Subcutaneous abdominal adipose tissue (tissue), 5 donors: ENCODE data around the gene PRKCA.
"Not testable (repeated sequence)": the region's sequence is repeated elsewhere in the genome, so short reads cannot be mapped to it uniquely, and the experiment has no call there.

Experiments
- H3K27ac ChIP-seq: one replicate; pipeline ENCODE4 v1.7.0; 2013; ENCODE audit warnings: low read depth, mild to moderate bottlenecking, inconsistent platforms, low read length, moderate library complexity
- H3K27me3 ChIP-seq, 5 donors: one replicate each; pipeline ENCODE4 v1.7.0; 2013; ENCODE audit warnings: low read length in 5 of 5, inconsistent platforms in 1 of 5; ENCODE audit not compliant: control insufficient read depth in 5 of 5, insufficient read depth in 4 of 5
- H3K36me3 ChIP-seq, 5 donors: one replicate each; pipeline ENCODE4 v1.7.0; 2013; ENCODE audit warnings: low read length in 5 of 5; ENCODE audit not compliant: control insufficient read depth in 5 of 5, insufficient read depth in 5 of 5
- H3K4me1 ChIP-seq, 5 donors: one replicate each; pipeline ENCODE4 v1.7.0; 2013; ENCODE audit warnings: low read length in 5 of 5, mild to moderate bottlenecking in 3 of 5, moderate library complexity in 1 of 5; ENCODE audit not compliant: control insufficient read depth in 5 of 5, insufficient read depth in 5 of 5
- H3K4me3 ChIP-seq, 5 donors: one replicate each; pipeline ENCODE4 v1.7.0; 2013; ENCODE audit warnings: low read length in 5 of 5, low read depth in 1 of 5
- H3K9ac ChIP-seq, 5 donors: one replicate each; pipeline ENCODE4 v1.7.0; 2013; ENCODE audit warnings: low read length in 5 of 5, mild to moderate bottlenecking in 4 of 5, moderate library complexity in 3 of 5
- H3K9me3 ChIP-seq, 5 donors: one replicate each; pipeline ENCODE4 v1.7.0; 2013; ENCODE audit warnings: low read length in 5 of 5; ENCODE audit not compliant: control insufficient read depth in 5 of 5
- donor health status: healthy.
- donor health status: healthy.
- donor health status: healthy.
- donor health status: healthy.
- donor health status: healthy.

PRKCA gene

GRCh38 chr17:66360961-66361565, 58.6 kb downstream of the PRKCA start:
- not testable (repeated sequence) for H3K9me3 ChIP-seq, H3K36me3 ChIP-seq, H3K4me1 ChIP-seq, H3K9ac ChIP-seq, H3K4me3 ChIP-seq, H3K27me3 ChIP-seq, H3K27ac ChIP-seq

GRCh38 chr17:66364508-66364907, 62.1 kb downstream of the PRKCA start:
- Histone ChIP-seq H3K9ac (no peak overlapping the region), H3K4me1 (no peaks in the 10 kb centered on the region)

GRCh38 chr17:66364990-66365490, 62.6 kb downstream of the PRKCA start:
- no peak overlapping the region for H3K9ac ChIP-seq
- H3K27me3 ChIP-seq: no peaks in the 10 kb centered on the region
- no peak overlapping the region for H3K27ac ChIP-seq
- H3K9me3 ChIP-seq: no peaks in the 10 kb centered on the region
- H3K36me3 ChIP-seq: no peaks in the 10 kb centered on the region
- H3K4me1 ChIP-seq: no peaks in the 10 kb centered on the region
- no peak overlapping the region for H3K4me3 ChIP-seq

More at GRCh38 chr17:66364508-66364907, 62.1 kb downstream of the PRKCA start:
- no peak overlapping the region for H3K27ac ChIP-seq
- no peaks in the 10 kb centered on the region for H3K27me3 ChIP-seq
- H3K9me3 ChIP-seq: no peaks in the 10 kb centered on the region
- H3K4me3 ChIP-seq: no peak overlapping the region
- no peaks in the 10 kb centered on the region for H3K36me3 ChIP-seq

GRCh38 chr17:66365903-66366302, 63.5 kb downstream of the PRKCA start:
- Histone ChIP-seq H3K27me3 (no peaks in the 10 kb centered on the region), H3K4me1 (no peaks in the 10 kb centered on the region), H3K9ac (no peak overlapping the region), H3K36me3 (no peaks in the 10 kb centered on the region), H3K9me3 (no peaks in the 10 kb centered on the region), H3K27ac (no peak overlapping the region), H3K4me3 (no peak overlapping the region)

GRCh38 chr17:66367107-66367506, 64.7 kb downstream of the PRKCA start:
- H3K4me1 ChIP-seq: no peaks in the 10 kb centered on the region
- H3K4me3 ChIP-seq: no peak overlapping the region
- no peaks in the 10 kb centered on the region for H3K36me3 ChIP-seq
- H3K9ac ChIP-seq: no peak overlapping the region
- H3K27me3 ChIP-seq: no peaks in the 10 kb centered on the region
- no peak overlapping the region for H3K27ac ChIP-seq
- H3K9me3 ChIP-seq: no peaks in the 10 kb centered on the region

- H3K36me3 ChIP-seq: no peaks in the 10 kb centered on the region
- H3K9ac ChIP-seq: no peak overlapping the region
- no peak overlapping the region for H3K27ac ChIP-seq
- no peak overlapping the region for H3K4me3 ChIP-seq
- no peaks in the 10 kb centered on the region for H3K9me3 ChIP-seq
- no peaks in the 10 kb centered on the region for H3K27me3 ChIP-seq
- no peaks in the 10 kb centered on the region for H3K4me1 ChIP-seq
Measured at GRCh38 chr17:66369830-66370229, 67.4 kb downstream of the PRKCA start.

- H3K27ac ChIP-seq: no peak overlapping the region
- H3K27me3 ChIP-seq: no peaks in the 10 kb centered on the region
- H3K36me3 ChIP-seq: no peaks in the 10 kb centered on the region
- H3K4me1 ChIP-seq: no peaks in the 10 kb centered on the region
- H3K9ac ChIP-seq: no peak overlapping the region
- H3K4me3 ChIP-seq: no peak overlapping the region
- H3K9me3 ChIP-seq: no peaks in the 10 kb centered on the region
Measured at GRCh38 chr17:66371561-66371960, 69.1 kb downstream of the PRKCA start.

- Histone ChIP-seq H3K4me1 (no peaks in the 10 kb centered on the region), H3K36me3 (no peaks in the 10 kb centered on the region)
Measured at GRCh38 chr17:66372182-66372581, 69.8 kb downstream of the PRKCA start.

GRCh38 chr17:66373079-66373478, 70.7 kb downstream of the PRKCA start:
- no peaks in the 10 kb centered on the region for H3K36me3 ChIP-seq
- no peaks in the 10 kb centered on the region for H3K27me3 ChIP-seq
- no peak overlapping the region for H3K27ac ChIP-seq
- no peaks in the 10 kb centered on the region for H3K4me1 ChIP-seq
- no peak overlapping the region for H3K9ac ChIP-seq
- no peaks in the 10 kb centered on the region for H3K9me3 ChIP-seq
- no peak overlapping the region for H3K4me3 ChIP-seq

More at GRCh38 chr17:66372182-66372581, 69.8 kb downstream of the PRKCA start:
- H3K27me3 ChIP-seq: no peaks in the 10 kb centered on the region
- H3K9me3 ChIP-seq: no peaks in the 10 kb centered on the region
- H3K27ac ChIP-seq: no peak overlapping the region
- H3K4me3 ChIP-seq: no peak overlapping the region
- no peak overlapping the region for H3K9ac ChIP-seq

- Histone ChIP-seq H3K4me3 (no peak overlapping the region), H3K36me3 (no peaks in the 10 kb centered on the region), H3K9ac (no peak overlapping the region), H3K4me1 (no peaks in the 10 kb centered on the region), H3K9me3 (no peaks in the 10 kb centered on the region), H3K27ac (no peak overlapping the region), H3K27me3 (no peaks in the 10 kb centered on the region)
Measured at GRCh38 chr17:66373944-66374817, 71.8 kb downstream of the PRKCA start.
